GM23248 (cell line): ENCODE results near the gene MED28. TPM values are rescaled to one million over a fixed set of nuclear protein-coding genes. Genes with fewer than 3 reads are reported as not detected.
"Not testable (repeated sequence)": the region's sequence is repeated elsewhere in the genome, so short reads cannot be mapped to it uniquely, and the experiment has no call there.

Experiments used
- DNase-seq: peaks from one replicate; pipeline ENCODE4 v3.0.0-alpha.2; 2015
- H2AFZ ChIP-seq: fragments of 200-600 bp; sonication (generic); 2 replicates; pipeline ENCODE4 v1.6.1; 2016; ENCODE audit warnings: antibody characterized with exemption
- H3F3A ChIP-seq: fragments of 200-600 bp; sonication (generic); 2 replicates; pipeline ENCODE4 v1.6.1; 2016; ENCODE audit warnings: mild to moderate bottlenecking, antibody characterized with exemption, mixed run types; ENCODE audit not compliant: insufficient read depth
- H3K27ac ChIP-seq: fragments of 200-600 bp; sonication (generic); 2 replicates; pipeline ENCODE4 v1.5.1; 2016; ENCODE audit warnings: mild to moderate bottlenecking
- H3K27me3 ChIP-seq: fragments of 200-600 bp; sonication (generic); replicated peaks from 2 replicates; pipeline ENCODE4 v1.6.1; 2016; ENCODE audit warnings: mild to moderate bottlenecking; ENCODE audit not compliant: insufficient read depth
- H3K36me3 ChIP-seq: fragments of 200-600 bp; sonication (generic); 2 replicates; pipeline ENCODE4 v1.6.1; 2016; ENCODE audit warnings: low read depth, mild to moderate bottlenecking
- H3K4me1 ChIP-seq: fragments of 200-600 bp; sonication (generic); 2 replicates; pipeline ENCODE4 v1.6.1; 2016; ENCODE audit warnings: mild to moderate bottlenecking; ENCODE audit not compliant: insufficient read depth
- H3K4me2 ChIP-seq: fragments of 200-600 bp; sonication (generic); one replicate; pipeline ENCODE4 v1.6.1; 2016; ENCODE audit warnings: mild to moderate bottlenecking; ENCODE audit not compliant: unreplicated experiment
- H3K4me3 ChIP-seq: fragments of 200-600 bp; sonication (generic); 2 replicates; pipeline ENCODE4 v1.5.1; 2016; ENCODE audit warnings: mild to moderate bottlenecking
- H3K79me2 ChIP-seq: fragments of 200-600 bp; sonication (generic); 2 replicates; pipeline ENCODE4 v1.6.1; 2016; ENCODE audit warnings: mild to moderate bottlenecking; ENCODE audit not compliant: insufficient read depth
- H3K9ac ChIP-seq: fragments of 200-600 bp; sonication (generic); 2 replicates; pipeline ENCODE4 v1.6.1; 2016; ENCODE audit warnings: mild to moderate bottlenecking
- H3K9me2 ChIP-seq: fragments of 200-600 bp; sonication (generic); 2 replicates; pipeline ENCODE4 v1.6.1; 2016; ENCODE audit warnings: mixed run types, mild to moderate bottlenecking, moderate library complexity; ENCODE audit not compliant: insufficient read depth
- H3K9me3 ChIP-seq: fragments of 200-600 bp; sonication (generic); one replicate; pipeline ENCODE4 v1.6.1; 2017; ENCODE audit warnings: low read depth
- H4K20me1 ChIP-seq: fragments of 200-600 bp; sonication (generic); 2 replicates; pipeline ENCODE4 v1.6.0; 2016; ENCODE audit not compliant: insufficient read depth
- EZH2 ChIP-seq: fragments of 200-600 bp; sonication (generic); IDR thresholded peaks from 2 replicates; pipeline ENCODE4 v1.6.1; 2018; ENCODE audit warnings: antibody characterized with exemption, mild to moderate bottlenecking; ENCODE audit not compliant: insufficient read depth, poor library complexity, severe bottlenecking
- EZH2phosphoT487 ChIP-seq: fragments of 200-600 bp; sonication (generic); IDR thresholded peaks from 2 replicates; pipeline ENCODE4 v1.6.1; 2018; ENCODE audit warnings: antibody characterized with exemption, moderate library complexity, mild to moderate bottlenecking, low read depth; ENCODE audit not compliant: insufficient read depth
- WGBS, 2 experiments: methylation state at CpG; one replicate each; pipeline ENCODE4 v1.1.6; 2015 to 2017; ENCODE audit warnings: low lambda C conversion rate in 2 of 2, low coverage in 1 of 2; ENCODE audit errors: missing lambda C conversion rate in 2 of 2; 5-methylcytosine and 5-hydroxymethylcytosine counted together
- in situ Hi-C: fragments of 300-500 bp; cut with MboI; formaldehyde crosslinking; loops from 2 replicates; pipeline ENCODE4 v1.15.0; 2020
- polyA plus RNA-seq: library from polyadenylated mRNA; unstranded; fragments of >200 nt; fragmentation: Nextera tagmentation; extraction: Ambion mirVana; gene quantifications from 2 replicates; pipeline ENCODE4 v1.2.1, GENCODE V29; 2016
- total RNA-seq: library from RNA; depleted of rRNA; stranded (reverse); fragments of >200 nt; shearing (Covaris generic); gene quantifications from 2 replicates; pipeline ENCODE4 v1.2.3, GENCODE V29; 2014; rRNA removed

MED28 gene
- total RNA-seq: 3.9 and 4.8 TPM in 2 replicates
- polyA plus RNA-seq: 34.1 and 40.0 TPM in 2 replicates

- Histone ChIP-seq H3K4me1 (peaks cover 15% of the 10 kb centered on the region), H4K20me1 (0 out of 2 replicates have a peak, but pooled peaks cover 8% of the 10 kb centered on the region), H3K9ac (peak within 1 kb of the TSS; percentile 95), H3F3A (peaks cover 16% of the 10 kb centered on the region), H3K27me3 (no peaks in the 10 kb centered on the region), H3K27ac (peak within 1 kb of the TSS; percentile 86), H3K9me3 (no peaks in the 10 kb centered on the region), H3K4me3 (peak within 1 kb of the TSS; percentile 96), H3K36me3 (peaks cover 5% of the 10 kb centered on the region; the same call in 1 of the 2 replicates), H3K4me2 (peak within 1 kb of the TSS; percentile 87), H3K79me2 (peaks cover 51% of the 10 kb centered on the region), H2AFZ (peak within 1 kb of the TSS; percentile 98), H3K9me2 (no peaks in the 10 kb centered on the region)
- DNase-seq: peak; percentile 99
- WGBS, 2 experiments: 1% methylated on average over 46 of the region's 46 CpGs
- in situ Hi-C loops: no loop called here
- TF ChIP-seq EZH2: no peak
- no peak for TF ChIP-seq EZH2phosphoT487
These were observed at the start of gene MED28 for GRCh38 chr4:17614416-17615299. MED28 (plus strand) TSS chr4:17614641; CDS start chr4:17614655, 14 bp downstream.

- 82 to 87% methylated on average over 3 of the region's 3 CpGs for WGBS, 2 experiments
- Histone ChIP-seq H3F3A (peaks cover 7% of the 10 kb centered on the region), H3K27me3 (no peaks in the 10 kb centered on the region), H3K4me1 (peaks cover 18% of the 10 kb centered on the region), H3K9ac (no peak overlapping the region), H3K4me2 (no peak overlapping the region), H3K4me3 (no peak overlapping the region), H4K20me1 (no peaks in the 10 kb centered on the region), H3K27ac (no peak overlapping the region), H2AFZ (no peak overlapping the region), H3K36me3 (no peaks in the 10 kb centered on the region), H3K9me3 (no peaks in the 10 kb centered on the region), H3K79me2 (no peaks in the 10 kb centered on the region), H3K9me2 (no peaks in the 10 kb centered on the region)
- TF ChIP-seq EZH2 (no peak), EZH2phosphoT487 (no peak)
- in situ Hi-C loops: loop anchor here (25.0 kb wide), 2 partner anchors 246 to 1021 kb away; partner anchors contain the start of genes DCAF16 and NCAPG
- DNase-seq: no peak
These were observed 48.6 kb upstream of the MED28 start for GRCh38 chr4:17565846-17566245.

- Histone ChIP-seq H3K4me1 (peaks cover 9% of the 10 kb centered on the region; the same call in 1 of the 2 replicates), H3K9ac (no peak overlapping the region), H3K4me2 (peak overlapping the region; percentile 62), H3K79me2 (no peaks in the 10 kb centered on the region), H3F3A (peaks cover 7% of the 10 kb centered on the region; the same call in 1 of the 2 replicates), H2AFZ (peak overlapping the region; percentile 66), H3K36me3 (no peaks in the 10 kb centered on the region), H3K4me3 (0 out of 2 replicates have a peak overlapping the region, but pooled peaks have one; percentile 28), H4K20me1 (no peaks in the 10 kb centered on the region), H3K9me3 (no peaks in the 10 kb centered on the region), H3K9me2 (no peaks in the 10 kb centered on the region), H3K27ac (peak overlapping the region; percentile 22; the same call in 1 of the 2 replicates), H3K27me3 (no peaks in the 10 kb centered on the region)
- TF ChIP-seq EZH2phosphoT487: no peak
- no peak for TF ChIP-seq EZH2
- DNase-seq: peak; percentile 35
- in situ Hi-C loops: loop anchor here (25.0 kb wide), 2 partner anchors 245 to 1020 kb away; partner anchors contain the start of genes DCAF16 and NCAPG
- whole genome bisulfite sequencing, 2 experiments: 25 to 41% methylated on average over 2 of the region's 2 CpGs
These were observed 47.2 kb upstream of the MED28 start for GRCh38 chr4:17567271-17567670.

GRCh38 chr4:17574206-17574605 lies 40.2 kb upstream of the MED28 start:
- in situ Hi-C loops: loop anchor here (25.0 kb wide), 2 partner anchors 238 to 1013 kb away; partner anchors contain the start of genes DCAF16 and NCAPG
- no peak for TF ChIP-seq EZH2
- TF ChIP-seq EZH2phosphoT487: no peak

GRCh38 chr4:17575177-17575576 lies 39.3 kb upstream of the MED28 start:
- H3K4me2 ChIP-seq, H3F3A ChIP-seq, H3K27ac ChIP-seq, H3K9me2 ChIP-seq, H4K20me1 ChIP-seq, in situ Hi-C loops, DNase-seq, H3K4me1 ChIP-seq, H3K4me3 ChIP-seq, H3K36me3 ChIP-seq, H3K9me3 ChIP-seq, H3K9ac ChIP-seq, H3K27me3 ChIP-seq, H2AFZ ChIP-seq: not testable (repeated sequence)
- 93% methylated on average over 12 of the region's 12 CpGs for WGBS, 2 experiments
- peaks cover 13% of the 10 kb centered on the region for H3K79me2 ChIP-seq

More at GRCh38 chr4:17574206-17574605, 40.2 kb upstream of the MED28 start:
- no peaks in the 10 kb centered on the region for H3K9me3 ChIP-seq
- no peaks in the 10 kb centered on the region for H3K27me3 ChIP-seq
- no peaks in the 10 kb centered on the region for H3F3A ChIP-seq
- 92 to 100% methylated on average over 4 of the region's 4 CpGs for WGBS, 2 experiments
- no peaks in the 10 kb centered on the region for H3K9me2 ChIP-seq
- H3K79me2 ChIP-seq: peaks cover 8% of the 10 kb centered on the region
- no peaks in the 10 kb centered on the region for H3K36me3 ChIP-seq
- DNase-seq: no peak
- H3K4me1 ChIP-seq: peaks cover 8% of the 10 kb centered on the region; the same call in 1 of the 2 replicates
- no peak overlapping the region for H3K9ac ChIP-seq
- H3K4me2 ChIP-seq: no peak overlapping the region
- no peak overlapping the region for H2AFZ ChIP-seq
- H4K20me1 ChIP-seq: no peaks in the 10 kb centered on the region
- H3K4me3 ChIP-seq: no peak overlapping the region
- no peak overlapping the region for H3K27ac ChIP-seq
